ENCODE data around the gene SLC39A7. TPM values are rescaled to one million over a fixed set of nuclear protein-coding genes. Genes with fewer than 3 reads are reported as not detected.

Gene SLC39A7
- total and polyA plus RNA-seq, 7 experiments from 2014 or later = 19.1 to 51.9 (median 24.8) TPM

DNA sequence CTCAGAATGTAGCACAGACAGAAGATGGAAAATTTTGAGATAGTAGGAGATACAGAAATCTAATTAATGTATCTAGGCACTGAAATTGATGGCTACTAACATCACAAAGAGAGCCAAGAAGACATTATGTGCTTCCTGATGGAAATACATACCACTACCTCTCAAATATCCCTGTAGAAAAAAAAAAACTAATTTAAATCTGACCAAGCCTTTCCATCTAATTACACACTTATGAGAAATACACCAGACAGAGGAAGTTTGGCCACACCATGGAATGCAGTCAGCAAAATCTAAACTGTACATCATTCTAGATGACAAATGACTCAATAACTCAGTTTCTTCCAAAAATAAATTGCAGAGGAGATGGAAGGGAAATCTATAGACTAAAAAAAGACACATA lies 52.1 kb downstream of the SLC39A7 start:
- Mint-ChIP-seq H3K36me3 (peaks cover 4 to 19% (median 10%) of the 10 kb centered on the region in 5 donors), H3K27me3 (no peaks in the 10 kb centered on the region), H3K4me3 (no peak overlapping the region), H3K27ac (peak overlapping the region in 1 of 9 donors; percentile 34), H3K4me1 (peaks cover 26 to 43% (median 35%) of the 10 kb centered on the region in 7 donors), H3K9me3 (no peaks in the 10 kb centered on the region)
- intact Hi-C loops (cut with micrococcal nuclease) = no loop called here
- no peak for ATAC-seq
- H3K4me3 ChIP-seq (ENCODE audit: low read length) = no peak overlapping the region
- H3K27me3 ChIP-seq (ENCODE audit: control insufficient read depth in 2 of 2, insufficient read depth in 2 of 2, low read length in 2 of 2) = no peaks in the 10 kb centered on the region
- no peak overlapping the region for H3K27ac ChIP-seq (ENCODE audit: low read depth, low read length)
- no peaks in the 10 kb centered on the region for H3K9me3 ChIP-seq (ENCODE audit: control insufficient read depth in 2 of 3, low read length in 3 of 3)
- ChIA-PET POLR2A (no interaction called here), CTCF (interaction anchor here (0.7 kb wide), 1 partner anchor 37 kb away, joined by 3 read pairs; no protein-coding TSS in a partner anchor)
- no peak for DNase-seq
- H3K36me3 ChIP-seq (ENCODE audit: control insufficient read depth in 2 of 3, insufficient read depth in 3 of 3, low read length in 3 of 3) = peaks cover 0 to 5% (median 0%) of the 10 kb centered on the region in 3 experiments
- H3K4me1 ChIP-seq (ENCODE audit: control insufficient read depth in 2 of 2, insufficient read depth in 2 of 2, low read length in 2 of 2) = peaks cover 11 to 15% of the 10 kb centered on the region in 2 donors

Small RNA genes within 50 kb of the gene (microRNA-seq; reads per million reads assigned to microRNA genes)
- gene MIR219A1 (ENCODE audit: borderline microRNAs expressed) = 2.1 reads per million

Other genes starting within 250 kb of the SLC39A7 start
- gene HLA-DMA, start 247.8 kb upstream of the SLC39A7 start, total RNA-seq = 100 to 1,000 TPM in 1 of 5 experiments, 10 to 100 TPM in 4; 12.5 to 120 (median 29.6) TPM
- 10 to 100 TPM; 19.3 to 25.6 TPM for gene HLA-DMA, start 247.8 kb upstream of the SLC39A7 start, polyA plus RNA-seq
- 100 to 1,000 TPM; 275 to 391 (median 360) TPM for gene BRD2, start 232.3 kb upstream of the SLC39A7 start, total RNA-seq
- 10 to 100 TPM; 33.4 to 82.6 TPM for gene BRD2, start 232.3 kb upstream of the SLC39A7 start, polyA plus RNA-seq
- 10 to 100 TPM in 1 of 5 experiments, 1 to 10 TPM in 4; 3.0 to 10.5 (median 5.4) TPM for gene HLA-DOA, start 191.3 kb upstream of the SLC39A7 start, total RNA-seq
- 1 to 10 TPM; 4.6 to 6.7 TPM for gene HLA-DOA, start 191.3 kb upstream of the SLC39A7 start, polyA plus RNA-seq
- 100 to 1,000 TPM in 2 of 5 experiments, 10 to 100 TPM in 3; 20.2 to 295 (median 45.6) TPM for gene HLA-DPA1, start 127.2 kb upstream of the SLC39A7 start, total RNA-seq
- gene HLA-DPA1, start 127.2 kb upstream of the SLC39A7 start, polyA plus RNA-seq = 10 to 100 TPM; 21.1 to 67.0 TPM
- gene HLA-DPB1, start 124.9 kb upstream of the SLC39A7 start, total RNA-seq = 100 to 1,000 TPM in 1 of 5 experiments, 10 to 100 TPM in 4; 13.7 to 308 (median 43.3) TPM
- gene HLA-DPB1, start 124.9 kb upstream of the SLC39A7 start, polyA plus RNA-seq = 10 to 100 TPM; 24.9 to 87.6 TPM
- 1 to 10 TPM in 3 of 5 experiments, under 1 TPM in 2; 0.51 to 3.5 (median 2.5) TPM for gene COL11A2, start 8.4 kb upstream of the SLC39A7 start, total RNA-seq
- gene COL11A2, start 8.4 kb upstream of the SLC39A7 start, polyA plus RNA-seq = under 1 TPM in 1 of 2 donors, not detected in 1; 0.26 TPM
- 100 to 1,000 TPM in 1 of 5 experiments, 10 to 100 TPM in 4; 50.3 to 103 (median 76.2) TPM for gene RXRB, start 202 bp upstream of the SLC39A7 start, total RNA-seq
- gene RXRB, start 202 bp upstream of the SLC39A7 start, polyA plus RNA-seq = 1 to 10 TPM; 7.6 to 9.4 TPM
- 10 to 100 TPM in 4 of 5 experiments, 1 to 10 TPM in 1; 9.7 to 19.5 (median 10.7) TPM for gene HSD17B8, start 3.8 kb downstream of the SLC39A7 start, total RNA-seq
- 10 to 100 TPM; 62.6 to 67.0 TPM for gene HSD17B8, start 3.8 kb downstream of the SLC39A7 start, polyA plus RNA-seq
- gene RING1, start 7.6 kb downstream of the SLC39A7 start, total RNA-seq = 10 to 100 TPM; 36.2 to 47.2 (median 44.5) TPM
- gene RING1, start 7.6 kb downstream of the SLC39A7 start, polyA plus RNA-seq = 10 to 100 TPM in 1 of 2 donors, 1 to 10 TPM in 1; 9.5 to 10.4 TPM
- 100 to 1,000 TPM in 2 of 5 experiments, 10 to 100 TPM in 3; 74.3 to 110 (median 90.5) TPM for gene VPS52, start 71.0 kb downstream of the SLC39A7 start, total RNA-seq
- gene VPS52, start 71.0 kb downstream of the SLC39A7 start, polyA plus RNA-seq = 10 to 100 TPM; 15.5 to 26.8 TPM
- 1,000 to 10,000 TPM; 2,454 to 4,896 (median 3,431) TPM for gene RPS18, start 71.2 kb downstream of the SLC39A7 start, total RNA-seq
- over 10,000 TPM in 1 of 2 donors, 1,000 to 10,000 TPM in 1; 8,513 to 10,735 TPM for gene RPS18, start 71.2 kb downstream of the SLC39A7 start, polyA plus RNA-seq
- gene B3GALT4, start 76.3 kb downstream of the SLC39A7 start, total RNA-seq = 10 to 100 TPM; 12.9 to 48.0 (median 18.2) TPM
- gene B3GALT4, start 76.3 kb downstream of the SLC39A7 start, polyA plus RNA-seq = 10 to 100 TPM; 18.9 to 27.3 TPM
- 10 to 100 TPM; 25.3 to 62.7 (median 52.7) TPM for gene WDR46, start 88.4 kb downstream of the SLC39A7 start, total RNA-seq
- 10 to 100 TPM; 55.2 to 82.9 TPM for gene WDR46, start 88.4 kb downstream of the SLC39A7 start, polyA plus RNA-seq
- gene PFDN6, start 88.7 kb downstream of the SLC39A7 start, total RNA-seq = 10 to 100 TPM; 14.6 to 73.2 (median 35.5) TPM
- 10 to 100 TPM; 26.5 to 36.3 TPM for gene PFDN6, start 88.7 kb downstream of the SLC39A7 start, polyA plus RNA-seq
- gene RGL2, start 98.1 kb downstream of the SLC39A7 start, total RNA-seq = 10 to 100 TPM; 45.7 to 76.8 (median 67.4) TPM
- 10 to 100 TPM in 1 of 2 donors, 1 to 10 TPM in 1; 4.1 to 11.5 TPM for gene RGL2, start 98.1 kb downstream of the SLC39A7 start, polyA plus RNA-seq
- gene TAPBP, start 113.2 kb downstream of the SLC39A7 start, total RNA-seq = 100 to 1,000 TPM; 196 to 386 (median 240) TPM
- gene TAPBP, start 113.2 kb downstream of the SLC39A7 start, polyA plus RNA-seq = 100 to 1,000 TPM; 296 to 334 TPM
- gene ZBTB22, start 116.9 kb downstream of the SLC39A7 start, total RNA-seq = 10 to 100 TPM; 15.5 to 30.1 (median 20.5) TPM
- 10 to 100 TPM; 15.6 TPM for gene ZBTB22, start 116.9 kb downstream of the SLC39A7 start, polyA plus RNA-seq
- gene DAXX, start 122.1 kb downstream of the SLC39A7 start, total RNA-seq = 10 to 100 TPM; 36.4 to 81.6 (median 79.6) TPM
- 100 to 1,000 TPM in 1 of 2 donors, 10 to 100 TPM in 1; 69.4 to 133 TPM for gene DAXX, start 122.1 kb downstream of the SLC39A7 start, polyA plus RNA-seq
- 10 to 100 TPM in 1 of 5 experiments, 1 to 10 TPM in 3, under 1 TPM in 1; 0.65 to 87.9 (median 1.6) TPM for gene KIFC1, start 191.0 kb downstream of the SLC39A7 start, total RNA-seq
- gene KIFC1, start 191.0 kb downstream of the SLC39A7 start, polyA plus RNA-seq = under 1 TPM; 0.18 to 0.92 TPM
- 100 to 1,000 TPM in 4 of 5 experiments, 10 to 100 TPM in 1; 37.8 to 356 (median 235) TPM for gene PHF1, start 210.1 kb downstream of the SLC39A7 start, total RNA-seq
- gene PHF1, start 210.1 kb downstream of the SLC39A7 start, polyA plus RNA-seq = 10 to 100 TPM; 58.6 to 88.3 TPM
- gene CUTA, start 217.2 kb downstream of the SLC39A7 start, total RNA-seq = 100 to 1,000 TPM; 148 to 235 (median 158) TPM
- gene CUTA, start 217.2 kb downstream of the SLC39A7 start, polyA plus RNA-seq = 100 to 1,000 TPM; 389 to 466 TPM
- 10 to 100 TPM; 35.5 to 94.1 (median 57.9) TPM for gene SYNGAP1, start 219.2 kb downstream of the SLC39A7 start, total RNA-seq
- 1 to 10 TPM in 1 of 2 donors, under 1 TPM in 1; 0.48 to 2.3 TPM for gene SYNGAP1, start 219.2 kb downstream of the SLC39A7 start, polyA plus RNA-seq

Data from naive thymus-derived CD4-positive, alpha-beta T cell (primary cell).